ENCODE data around the gene CLSTN2.
A peak's percentile ranks its signal among the peaks of the same experiment; 100 is the strongest.

The CLSTN2 gene

GRCh38 chr3:140246578-140246977, 311.6 kb downstream of the CLSTN2 start:
- DNase-seq = no peak

DNA sequence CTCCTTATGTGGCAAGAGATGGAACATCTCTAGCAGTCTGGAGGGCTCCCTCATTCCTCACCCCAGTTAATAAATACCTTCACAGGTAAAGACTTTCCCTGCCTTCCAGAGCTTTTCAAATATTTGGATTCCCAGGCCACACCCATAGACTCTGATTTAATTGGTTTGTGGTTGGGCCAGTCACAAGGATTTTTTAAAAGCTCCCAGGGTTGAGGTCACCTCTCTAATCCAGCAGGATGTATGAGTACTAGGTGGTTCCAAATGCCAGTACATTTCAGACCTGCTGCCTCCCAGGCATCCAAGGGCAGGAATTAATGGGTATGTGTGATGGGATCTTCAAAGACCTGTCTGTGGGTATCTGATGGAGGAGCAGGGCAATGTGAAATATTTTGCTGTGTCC, 312.8 kb downstream of the CLSTN2 start:
- DNase-seq = no peak

GRCh38 chr3:140249188-140249587, 314.2 kb downstream of the CLSTN2 start:
- no peak for DNase-seq

DNA sequence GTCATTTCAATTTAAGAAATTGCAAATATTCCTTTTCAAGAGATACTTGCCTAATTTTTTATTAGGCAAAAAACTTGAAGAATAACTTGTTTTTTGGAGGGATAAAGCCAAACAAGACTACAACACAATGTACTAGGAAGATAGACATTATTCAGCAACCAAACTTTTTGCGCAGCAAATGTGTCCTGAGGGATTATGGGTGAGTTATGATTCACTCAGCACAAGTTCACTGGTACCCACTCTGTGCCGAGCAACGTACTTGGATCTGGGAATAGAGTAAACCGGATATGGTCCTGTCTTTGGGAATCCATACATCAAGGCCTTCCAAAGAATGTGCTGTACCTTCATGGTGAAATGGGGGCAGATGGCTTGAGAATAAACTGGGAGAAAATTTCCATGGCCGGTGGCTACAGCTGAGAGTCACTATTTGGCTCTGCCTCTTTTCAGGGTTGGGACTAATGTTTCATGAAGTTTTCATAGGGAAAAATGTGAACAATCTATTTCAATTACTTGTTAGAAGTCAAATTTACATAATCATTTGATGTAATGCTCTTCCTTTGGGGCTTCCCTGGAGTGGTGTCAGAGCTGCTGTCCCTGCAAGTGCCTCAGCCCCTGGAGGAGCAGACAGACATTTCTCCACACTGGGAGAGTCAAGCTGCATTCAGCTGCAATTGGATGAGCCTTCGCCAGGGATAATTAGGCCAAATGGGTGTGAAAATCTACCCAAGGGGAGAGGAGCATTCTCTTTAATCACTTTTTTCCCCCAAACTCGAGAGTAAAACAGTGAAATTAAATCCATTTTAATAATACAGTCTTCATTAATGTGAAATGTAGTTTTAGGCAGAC, 315.2 kb downstream of the CLSTN2 start:
- DNase-seq = no peak

DNA sequence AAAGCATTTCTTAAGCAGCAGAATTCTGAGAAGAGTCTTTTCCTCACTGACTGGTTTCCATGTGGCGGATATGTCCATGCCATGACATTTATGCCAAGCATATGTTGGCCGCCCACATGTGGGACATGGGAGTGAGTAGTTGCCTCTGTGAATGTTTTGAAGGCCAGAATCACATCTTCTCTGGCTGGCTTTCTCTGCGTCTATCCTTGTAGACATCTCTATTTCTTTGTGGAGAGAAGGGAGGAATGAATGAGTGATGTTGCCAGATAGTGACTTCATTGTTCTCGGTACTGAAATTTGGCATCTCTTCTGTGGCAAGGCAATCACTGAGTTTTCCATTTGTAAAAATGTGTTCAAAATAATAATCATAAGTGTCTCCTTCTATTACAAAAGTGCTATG, 316.0 kb downstream of the CLSTN2 start:
- DNase-seq = no peak

GRCh38 chr3:140251678-140252077, 316.7 kb downstream of the CLSTN2 start:
- no peak for DNase-seq

GRCh38 chr3:140252812-140253656, 318.0 kb downstream of the CLSTN2 start:
- no peak for DNase-seq

- no peak for DNase-seq
Observed at GRCh38 chr3:140258222-140258724, 323.3 kb downstream of the CLSTN2 start.

DNA sequence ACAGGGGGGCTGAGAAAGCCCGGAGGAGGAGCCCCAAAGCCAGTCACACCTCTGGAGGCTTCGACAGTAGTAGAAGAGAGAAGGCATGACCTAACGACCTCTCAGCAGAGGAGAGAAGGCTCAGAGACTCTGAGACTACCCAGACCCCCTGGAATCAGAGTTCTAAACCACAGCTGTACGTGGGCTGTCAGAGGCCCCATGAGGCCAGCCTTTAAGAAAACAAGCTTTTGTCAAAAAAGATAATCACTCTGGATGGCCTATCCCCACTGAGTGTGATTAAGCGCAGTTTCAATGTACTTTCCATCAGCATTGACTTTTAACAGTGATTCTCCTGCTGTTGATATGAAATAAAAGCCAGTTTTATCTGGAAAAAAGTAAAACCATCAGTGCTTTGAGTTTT, 330.3 kb downstream of the CLSTN2 start:
- no peak for DNase-seq

GRCh38 chr3:140268103-140268502, 333.1 kb downstream of the CLSTN2 start:
- DNase-seq = no peak

- DNase-seq = no peak
Observed at GRCh38 chr3:140268610-140269009, 333.6 kb downstream of the CLSTN2 start.

- DNase-seq = no peak
Observed at GRCh38 chr3:140270329-140270728, 335.3 kb downstream of the CLSTN2 start.

GRCh38 chr3:140273542-140274195, 338.7 kb downstream of the CLSTN2 start:
- DNase-seq = no peak

DNA sequence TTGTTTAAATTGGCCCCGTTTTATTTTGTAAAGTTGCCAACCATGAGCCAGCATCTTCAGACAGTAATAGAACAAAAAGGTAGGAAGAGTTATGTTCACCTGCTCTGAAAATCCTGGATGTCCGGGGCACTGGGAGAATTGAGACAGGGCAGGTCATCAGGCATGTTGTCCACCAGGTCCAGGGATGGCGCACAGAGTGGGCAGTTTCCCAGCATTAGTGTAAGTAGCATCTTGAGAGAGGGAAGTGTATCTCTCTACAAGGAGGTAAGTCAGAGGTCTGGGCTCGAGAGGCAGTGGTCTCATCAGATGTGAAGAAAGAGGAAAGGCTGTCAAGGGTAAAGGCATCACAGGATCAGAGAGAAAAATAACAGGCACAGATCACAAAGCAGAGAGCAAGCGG, 339.4 kb downstream of the CLSTN2 start:
- no peak for DNase-seq

DNA sequence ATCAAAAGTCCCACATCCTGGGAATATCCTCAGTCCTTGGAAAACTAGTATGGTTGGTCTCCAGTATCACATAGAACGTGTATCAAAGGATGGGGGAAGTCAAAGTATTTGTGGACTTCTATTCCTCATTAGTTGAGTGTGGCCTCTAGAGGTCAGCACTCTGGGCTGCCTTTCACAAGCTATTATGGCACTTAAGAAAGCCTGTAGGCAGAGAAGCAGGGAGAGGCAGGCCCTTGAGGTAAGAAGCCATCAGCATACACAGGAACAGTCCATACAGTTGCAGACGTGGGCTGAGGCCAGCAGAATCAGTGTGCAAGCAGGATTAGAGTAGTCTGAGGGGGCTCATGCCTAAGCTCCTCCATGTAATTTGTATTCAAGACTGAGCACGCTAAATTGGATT, 341.7 kb downstream of the CLSTN2 start:
- peak in 1 of 2 experiments; percentile 38 for DNase-seq

DNA sequence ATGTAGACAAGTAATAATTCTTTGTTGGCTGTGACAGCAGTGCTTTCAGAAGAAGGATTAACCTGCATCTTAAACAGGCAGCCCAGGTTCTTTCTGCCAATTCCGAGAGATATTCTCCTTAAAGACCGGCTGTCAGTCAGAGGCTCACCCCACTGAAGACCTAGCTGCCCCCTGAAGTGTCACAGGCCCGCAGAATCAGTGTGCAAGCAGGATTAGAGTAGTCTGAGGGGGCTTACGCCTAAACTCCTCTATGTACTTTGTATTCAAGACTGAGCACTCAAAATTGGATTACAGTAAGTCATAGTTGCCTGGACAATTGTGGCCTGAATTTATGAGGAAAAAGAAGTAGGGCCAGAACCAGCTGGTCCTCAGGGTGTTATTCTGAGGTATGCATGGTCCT, 342.9 kb downstream of the CLSTN2 start:
- no peak for DNase-seq

GRCh38 chr3:140284372-140284771, 349.4 kb downstream of the CLSTN2 start:
- no peak for DNase-seq

DNA sequence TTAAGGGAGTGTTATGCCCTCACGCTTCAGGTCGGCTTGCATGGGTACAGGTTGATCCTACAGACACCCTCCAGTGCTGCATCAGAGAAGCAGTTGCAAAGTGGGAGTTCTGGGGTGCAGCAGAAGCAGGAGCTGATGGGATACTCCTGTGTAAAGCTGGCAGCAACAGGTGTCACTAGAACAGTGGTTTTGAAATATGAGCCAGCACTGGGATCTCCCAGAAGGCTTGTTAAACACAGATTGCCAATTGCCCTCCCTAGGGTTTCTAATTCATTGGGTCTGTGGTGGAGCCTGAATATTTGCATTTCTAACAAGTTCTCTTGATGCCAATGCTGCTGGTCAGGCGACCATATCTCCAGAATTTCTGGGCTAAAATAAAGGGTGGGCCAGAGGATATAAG, 350.4 kb downstream of the CLSTN2 start:
- peak; percentile 57 to 82 for DNase-seq

- no peak for DNase-seq
Observed at GRCh38 chr3:140288595-140288994, 353.6 kb downstream of the CLSTN2 start.

- no peak for DNase-seq
Observed at GRCh38 chr3:140290105-140290504, 355.1 kb downstream of the CLSTN2 start.

DNA sequence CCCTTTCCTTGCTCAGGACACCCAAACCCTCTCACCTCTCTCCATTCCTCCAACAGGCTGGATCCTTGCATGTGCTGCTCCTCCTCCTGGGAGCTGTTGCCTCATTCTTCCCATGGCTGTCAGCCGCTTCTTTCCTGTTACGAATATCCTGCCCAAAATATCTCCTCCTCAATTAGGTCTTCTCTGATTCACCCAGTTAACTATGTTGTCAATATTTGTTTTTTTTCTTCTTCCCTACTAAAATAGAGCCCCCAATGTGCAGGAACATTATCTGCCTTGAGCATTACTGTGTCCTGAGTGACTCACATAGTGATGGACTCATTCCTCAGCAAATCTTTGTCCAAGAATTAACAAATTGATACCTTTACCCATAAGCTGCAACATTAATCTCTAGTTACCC, 357.2 kb downstream of the CLSTN2 start:
- no peak for DNase-seq

DNA sequence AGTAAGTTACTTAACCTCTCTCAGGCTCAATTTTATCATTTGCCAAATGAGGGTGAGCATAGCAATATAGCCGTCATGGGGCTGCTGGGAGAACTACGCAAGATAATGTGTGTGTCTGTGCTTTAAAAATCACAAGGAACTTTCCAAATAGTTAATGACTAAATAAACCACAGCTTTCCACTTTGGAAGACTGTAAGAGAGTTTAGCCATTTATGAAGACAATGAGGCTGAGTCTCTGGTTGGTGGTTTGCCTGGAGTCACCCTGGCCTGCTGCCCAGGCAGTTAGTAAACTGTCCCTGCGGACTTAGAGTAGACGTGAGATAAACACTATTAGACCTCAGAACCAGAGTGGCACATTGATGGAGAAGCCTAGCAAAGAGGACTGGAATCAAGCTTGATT, 357.7 kb downstream of the CLSTN2 start:
- no peak for DNase-seq

- no peak for DNase-seq
Observed at GRCh38 chr3:140294058-140294457, 359.1 kb downstream of the CLSTN2 start.

All from NCI-H526 (cell line).